ENCODE data around the gene USB1.

USB1 gene

DNA sequence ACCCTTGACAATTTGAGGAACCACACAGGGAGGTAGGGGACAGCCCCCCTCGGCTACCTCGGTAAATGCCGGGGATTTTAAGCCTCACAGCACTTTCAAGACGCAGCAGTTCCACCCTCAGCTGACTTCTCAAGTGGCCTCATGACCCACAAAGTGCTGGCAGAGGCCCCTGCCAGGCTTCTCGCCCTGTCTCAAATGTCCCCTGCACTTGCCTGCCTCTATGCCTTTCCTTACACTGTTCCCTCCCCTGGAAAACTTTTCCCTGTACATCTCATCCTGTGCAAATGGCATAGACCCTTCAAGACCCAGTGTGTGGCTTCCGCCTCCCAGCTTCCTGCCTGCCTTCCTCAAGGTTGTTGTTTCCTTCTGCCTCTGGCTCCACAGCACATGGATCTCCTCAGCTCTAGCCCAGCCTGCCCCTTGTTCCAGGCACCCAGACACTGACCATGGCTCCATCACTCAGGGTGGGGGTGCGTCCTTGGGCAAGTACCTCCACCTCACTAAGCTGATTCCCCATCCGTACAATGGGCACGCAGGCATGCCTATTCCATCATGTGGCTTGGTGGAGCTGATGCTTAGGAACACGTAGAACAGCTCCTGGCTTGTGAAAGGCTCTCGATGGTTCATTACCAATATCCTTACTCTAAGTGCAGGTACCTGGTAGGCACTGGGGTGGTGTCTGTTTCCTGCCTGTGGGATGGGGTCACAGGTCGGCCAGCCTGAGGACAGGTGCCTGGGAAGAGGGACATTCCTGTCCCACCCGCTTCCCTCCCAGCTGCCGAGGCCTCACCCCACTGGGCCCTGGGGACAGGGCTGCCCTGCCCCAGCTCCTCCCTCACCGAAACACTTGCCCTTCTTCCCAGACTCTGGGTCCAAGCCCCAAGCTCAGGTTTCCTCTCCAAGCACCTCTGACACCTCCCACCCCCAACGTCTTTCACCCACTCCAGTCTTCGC, 48.3 kb downstream of the USB1 start:
- DNase-seq: no peak

DNA sequence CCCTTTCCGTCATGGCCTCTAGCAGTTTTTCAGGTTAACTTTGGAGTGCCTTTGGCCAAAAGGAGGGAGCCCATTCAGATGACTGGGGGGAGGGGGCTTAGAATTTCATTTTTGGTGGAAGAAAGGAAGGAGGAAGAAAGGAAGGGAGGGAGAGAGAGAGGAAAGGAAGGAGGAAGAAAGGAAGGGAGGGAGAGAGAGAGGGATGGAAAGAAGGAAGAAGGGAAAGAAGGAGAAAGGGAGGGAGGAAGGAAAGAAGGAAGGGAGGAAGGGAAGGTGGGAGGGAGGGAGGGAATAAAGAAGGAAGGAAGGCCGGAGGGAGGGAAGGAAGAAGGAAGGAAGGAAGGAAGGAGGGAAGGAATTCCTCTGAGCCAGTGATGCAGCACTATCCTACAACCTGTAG, 50.1 kb downstream of the USB1 start:
- no peak for DNase-seq

DNA sequence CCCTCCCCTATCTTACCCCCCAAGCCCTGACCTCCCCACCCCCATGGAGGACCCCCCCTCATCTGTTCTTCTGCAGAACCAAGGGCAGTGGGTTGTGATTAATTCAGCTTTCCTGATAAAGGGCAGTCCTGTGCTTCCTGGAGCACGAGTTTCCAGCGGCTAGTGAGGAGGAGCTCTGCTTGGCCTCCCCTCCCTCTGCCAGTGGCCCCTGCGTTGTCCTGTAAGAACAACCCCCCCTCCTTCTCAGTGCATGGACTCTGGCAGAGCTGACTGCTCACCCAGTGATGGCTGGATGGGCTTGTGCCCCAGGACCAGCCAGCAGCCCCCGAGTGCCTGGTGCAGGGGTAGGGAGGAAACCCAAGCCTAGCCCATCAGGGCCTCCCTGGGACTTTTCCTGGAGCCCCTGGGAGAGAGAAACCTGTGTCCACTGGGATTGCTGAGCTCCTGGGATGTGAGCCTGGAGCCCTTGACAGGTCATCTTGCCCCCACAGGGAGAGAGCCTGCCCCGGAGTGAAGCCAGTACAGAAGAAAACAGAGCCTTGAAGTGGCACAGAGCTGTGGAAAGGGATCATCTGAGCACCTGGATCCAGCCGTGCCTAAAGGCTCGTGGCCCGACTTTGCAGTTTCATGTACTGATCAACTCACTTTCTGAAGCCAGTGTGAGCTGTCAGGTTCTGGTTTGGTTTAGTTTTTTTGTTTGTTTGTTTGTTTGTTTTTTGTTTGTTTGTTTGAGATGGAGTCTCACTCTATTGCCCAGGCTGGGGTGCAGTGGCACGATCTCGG, 50.8 kb downstream of the USB1 start:
- no peak for DNase-seq

DNA sequence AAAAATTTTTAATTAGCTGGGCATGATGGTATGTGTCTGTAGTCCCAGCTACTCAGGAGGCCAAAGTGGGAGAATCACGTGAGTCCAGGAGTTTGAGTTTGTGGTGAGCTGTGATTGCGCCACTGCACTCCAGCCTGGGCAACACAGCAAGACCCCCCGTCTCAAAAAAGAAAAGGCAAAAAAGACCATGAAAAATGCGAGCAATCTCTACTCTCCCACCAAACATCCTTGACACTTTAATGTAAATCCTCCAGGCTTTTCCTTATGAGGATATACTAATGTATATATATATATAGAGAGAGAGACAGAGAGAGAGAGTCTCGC, 52.4 kb downstream of the USB1 start:
- DNase-seq: no peak

DNA sequence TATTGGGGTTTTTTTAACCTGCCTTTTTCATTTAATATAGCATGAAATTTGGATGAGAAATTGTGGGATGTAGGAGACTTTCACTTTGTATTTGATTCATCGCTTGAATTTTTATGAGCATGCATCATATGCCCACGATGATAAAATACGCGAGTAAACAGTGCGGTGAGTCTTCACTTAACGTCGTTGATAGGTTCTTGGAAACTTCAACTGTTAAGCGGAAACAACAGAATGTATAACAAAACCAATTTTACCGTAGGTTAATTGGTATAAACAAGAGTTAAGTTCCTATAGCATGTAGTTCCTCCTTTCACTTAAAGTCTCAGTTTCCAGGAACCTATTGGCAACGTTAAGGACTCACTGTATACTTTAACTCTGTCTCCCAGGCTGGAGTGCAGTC, 53.1 kb downstream of the USB1 start:
- DNase-seq: peak in 1 of 4 experiments; percentile 14

DNA sequence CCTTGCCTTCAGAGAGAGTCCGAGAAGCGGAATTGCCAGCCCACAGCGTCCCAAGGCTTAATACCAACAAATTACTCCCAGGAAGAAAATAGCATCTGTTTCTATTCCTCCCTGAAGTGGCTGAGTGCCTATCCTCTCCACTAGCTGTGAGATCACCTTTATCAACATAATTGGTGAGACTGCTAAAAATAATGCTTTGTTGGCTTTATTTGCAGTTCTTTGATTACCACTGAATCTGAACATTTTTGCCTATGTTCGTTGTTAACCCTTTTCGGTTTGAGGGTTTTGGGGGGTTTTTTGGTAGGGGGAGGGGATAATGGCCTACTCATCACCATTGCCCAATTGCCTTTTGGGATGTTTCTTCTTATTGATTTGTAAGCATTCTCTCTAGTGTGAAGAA, 55.4 kb downstream of the USB1 start:
- DNase-seq: no peak

DNA sequence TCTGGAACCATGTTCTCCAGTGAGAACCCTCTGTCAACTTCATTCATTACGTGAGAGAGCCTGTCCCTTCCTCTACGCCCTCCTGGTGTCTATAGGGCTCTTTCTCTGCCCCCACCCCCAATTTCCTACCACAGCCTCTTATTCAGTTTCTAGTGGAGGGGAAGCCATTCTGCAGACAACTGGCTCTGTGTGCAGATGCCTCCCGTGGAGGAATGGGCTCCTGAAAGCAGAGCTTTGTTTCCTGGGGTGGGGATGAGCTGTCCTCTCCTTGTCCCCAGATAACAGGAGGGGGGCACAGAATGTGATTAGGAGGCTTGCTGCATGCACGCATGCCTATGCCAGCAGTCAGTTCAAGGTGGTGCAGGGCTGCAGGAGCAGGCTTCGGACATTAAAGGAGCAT, 55.9 kb downstream of the USB1 start:
- no peak for DNase-seq

DNA sequence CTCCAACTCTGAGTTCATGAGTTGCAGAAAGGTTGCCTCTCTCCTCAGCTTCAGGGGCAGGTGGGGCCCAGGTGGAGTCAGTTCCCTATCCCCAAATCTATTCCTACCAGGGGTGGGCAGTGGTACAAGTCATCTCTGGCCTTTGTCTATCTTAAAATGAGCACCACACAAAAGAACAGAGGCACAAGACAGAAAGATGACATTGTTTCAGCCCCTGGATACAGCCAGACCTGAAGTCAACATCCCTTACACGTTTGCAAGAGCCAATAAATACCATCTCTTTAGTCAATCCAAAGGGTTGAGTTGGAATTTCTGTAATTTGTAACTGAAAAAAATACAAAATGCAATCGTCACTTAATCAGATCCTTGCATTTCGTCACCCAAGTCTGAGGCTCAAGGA, 56.6 kb downstream of the USB1 start:
- DNase-seq: no peak

DNA sequence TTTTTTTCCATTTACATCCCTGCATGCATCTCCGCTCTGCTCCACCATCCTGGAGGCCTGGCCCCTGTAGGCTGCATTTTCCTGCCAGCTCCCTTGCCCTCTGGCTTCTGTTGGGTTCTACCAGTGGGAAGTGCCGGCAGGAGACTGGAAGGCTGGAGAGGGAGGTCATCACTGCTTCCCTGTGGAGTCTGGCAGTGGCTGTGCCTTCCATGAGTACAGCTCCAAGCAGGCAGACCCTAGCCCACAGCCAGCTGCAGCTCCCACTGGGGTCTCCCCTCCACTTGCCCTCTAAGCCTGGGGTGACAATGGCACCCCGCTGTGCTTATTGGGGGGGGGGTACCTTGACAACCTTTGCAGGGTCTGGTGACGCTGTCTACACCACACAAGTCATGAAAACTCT, 61.6 kb downstream of the USB1 start:
- DNase-seq: no peak

DNA sequence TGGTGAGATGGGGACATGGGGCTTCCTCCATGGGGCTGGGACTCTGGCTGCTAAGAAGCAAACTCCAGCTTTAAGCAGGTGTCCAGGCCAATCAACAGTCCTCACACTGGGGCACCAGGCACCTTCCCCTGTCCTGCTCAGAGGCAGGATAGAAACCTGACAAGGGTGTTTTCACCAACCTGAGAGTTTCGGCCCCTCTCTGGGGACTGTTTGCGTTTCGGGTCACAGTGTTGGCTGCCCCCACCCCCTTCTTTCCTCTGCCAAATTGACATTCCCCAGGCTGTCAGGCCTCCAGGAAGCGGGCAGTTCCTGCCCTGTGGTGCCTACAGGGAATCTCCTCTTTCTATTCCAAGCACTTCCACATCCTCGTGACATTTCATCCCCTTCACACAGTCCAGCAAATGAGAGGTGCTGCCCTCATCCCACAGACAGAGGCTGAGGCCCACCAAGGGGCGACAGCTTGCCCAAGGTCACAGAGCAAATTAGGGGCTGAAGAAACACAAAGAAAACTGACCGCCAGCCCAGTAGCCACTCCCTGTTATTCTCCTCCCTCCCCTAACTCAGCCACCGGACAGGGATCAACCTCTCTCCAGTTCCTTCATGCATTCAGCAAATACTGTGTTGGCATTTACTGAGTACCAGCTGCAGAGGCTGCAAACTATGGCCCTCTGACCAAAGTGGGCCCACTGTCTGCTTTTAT, 62.3 kb downstream of the USB1 start:
- no peak for DNase-seq

DNA sequence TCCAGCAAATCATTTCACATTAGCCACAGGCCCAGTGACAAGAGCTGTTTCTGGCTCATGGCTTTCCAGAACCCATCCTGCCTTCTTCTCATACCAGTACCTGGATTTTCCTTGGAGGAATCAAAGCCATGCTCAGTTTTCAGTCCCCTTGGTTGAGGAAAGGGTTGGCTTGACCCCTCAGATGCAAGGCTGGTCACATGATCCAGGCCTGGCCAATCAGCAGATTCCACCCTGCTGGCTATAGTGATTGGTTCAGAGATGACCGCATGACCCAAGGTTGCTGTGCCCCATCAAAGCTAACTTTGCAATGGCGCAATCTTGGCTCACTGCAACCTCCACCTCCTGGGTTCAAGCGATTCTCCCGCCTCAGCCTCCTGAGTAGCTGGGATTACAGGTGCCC, 69.4 kb downstream of the USB1 start:
- DNase-seq: no peak

Measured in suppressor macrophage (primary cell).